HG02798 (cell line): Measurements from ENCODE around the gene SLC16A10.
"Not testable (repeated sequence)": the region's sequence is repeated elsewhere in the genome, so short reads cannot be mapped to it uniquely, and the experiment has no call there.

Source experiments
- ATAC-seq: cut with Tn5 transposase; IDR thresholded peaks from one replicate; pipeline ENCODE4 v1.9.1; 2021; ENCODE audit warnings: mild to moderate bottlenecking; ENCODE audit not compliant: unreplicated experiment, poor library complexity

The SLC16A10 gene

DNA sequence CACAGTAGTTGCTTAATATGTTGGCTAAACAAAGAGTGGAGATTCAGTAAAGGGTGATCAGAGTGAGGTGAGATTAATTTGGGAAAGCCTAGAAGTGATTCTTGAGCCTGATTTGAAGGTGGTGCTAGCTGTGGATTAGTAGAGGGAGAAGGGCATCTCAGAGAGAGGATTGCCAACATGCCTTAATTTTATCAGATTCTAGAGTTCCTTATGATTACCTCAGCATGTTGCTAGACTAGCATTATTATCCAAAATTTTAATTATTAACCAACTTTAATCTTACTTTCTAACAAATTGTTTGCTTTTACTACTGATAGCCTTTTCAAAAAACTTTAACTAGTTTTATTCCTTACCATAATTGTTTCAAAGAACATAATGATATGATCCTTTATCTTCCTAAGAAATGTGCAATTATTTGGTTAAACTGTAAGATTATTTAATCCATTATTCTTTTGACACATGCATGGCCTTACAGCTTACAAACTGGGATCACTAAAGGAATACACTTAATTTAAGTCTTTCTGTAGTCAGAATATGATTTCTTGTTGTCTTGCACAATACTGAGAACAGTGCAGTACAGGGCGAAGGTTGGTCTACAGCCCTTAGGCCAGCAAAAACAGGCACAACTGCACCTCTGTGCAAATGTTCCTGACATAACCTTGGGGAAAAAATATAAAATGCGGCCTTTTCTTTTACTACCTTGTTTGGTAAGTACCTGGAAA, 88.9 kb downstream of the SLC16A10 start:
- no peak for ATAC-seq

DNA sequence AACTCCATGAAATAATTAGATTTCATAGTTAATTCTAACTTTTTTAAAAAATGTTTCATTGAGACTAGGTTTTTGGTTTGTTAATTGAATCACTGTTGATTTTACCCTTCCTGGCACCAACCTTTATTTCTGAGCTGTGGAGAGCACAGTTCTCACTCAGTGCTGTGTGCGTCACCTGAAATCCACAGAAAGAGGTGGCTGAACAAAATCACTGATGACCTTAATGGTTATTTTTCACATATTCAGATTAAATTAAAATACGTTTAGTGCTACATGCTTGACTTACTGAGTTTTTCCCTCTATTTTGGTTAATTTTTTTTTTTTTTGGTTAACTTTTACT, 89.4 kb downstream of the SLC16A10 start:
- ATAC-seq = no peak

DNA sequence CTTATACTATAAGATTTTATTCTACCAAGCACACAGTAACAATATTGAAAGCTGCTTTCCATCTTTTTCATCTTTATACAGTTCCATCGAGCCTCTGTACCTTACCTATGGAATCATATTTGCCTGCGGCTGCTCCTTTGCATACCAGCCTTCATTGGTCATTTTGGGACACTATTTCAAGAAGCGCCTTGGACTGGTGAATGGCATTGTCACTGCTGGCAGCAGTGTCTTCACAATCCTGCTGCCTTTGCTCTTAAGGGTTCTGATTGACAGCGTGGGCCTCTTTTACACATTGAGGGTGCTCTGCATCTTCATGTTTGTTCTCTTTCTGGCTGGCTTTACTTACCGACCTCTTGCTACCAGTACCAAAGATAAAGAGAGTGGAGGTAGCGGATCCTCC, 89.8 kb downstream of the SLC16A10 start:
- no peak for ATAC-seq

DNA sequence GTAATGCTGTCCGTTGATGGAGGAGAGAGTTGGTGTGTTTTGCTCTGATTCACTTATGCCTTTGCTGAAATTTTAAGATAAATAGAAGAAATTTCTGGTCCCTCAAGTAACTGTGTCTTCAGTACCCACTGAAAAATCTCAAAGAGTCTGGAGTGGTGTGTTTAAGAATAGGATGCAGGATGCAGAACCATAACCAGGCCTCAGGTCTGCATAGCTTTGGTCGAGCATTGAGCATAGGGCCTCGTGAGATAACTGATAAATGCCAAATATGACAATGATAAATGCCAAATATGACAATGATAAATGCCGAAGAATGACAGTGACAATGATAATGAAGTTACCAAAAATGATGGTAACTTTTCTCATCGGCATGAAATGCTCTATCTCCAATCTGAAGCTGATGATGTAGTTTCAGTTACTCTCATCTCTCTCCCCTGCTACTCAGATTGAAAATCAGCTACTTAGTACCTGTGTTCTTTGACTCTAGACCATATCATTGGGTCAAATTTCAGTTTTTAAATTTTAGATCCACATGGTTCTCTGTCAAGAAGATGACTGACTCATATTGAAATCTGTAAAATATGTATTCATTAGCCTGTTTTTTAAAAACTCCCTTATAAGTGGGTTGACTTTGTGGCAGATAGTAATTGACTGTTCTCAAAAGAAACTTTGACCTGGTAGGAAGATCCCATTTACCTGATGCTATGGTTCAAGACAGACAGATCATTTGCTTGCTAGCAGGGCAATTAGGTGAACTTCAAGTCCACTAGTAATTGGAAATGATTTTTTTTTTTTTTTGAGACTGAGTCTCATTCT, 96.6 kb downstream of the SLC16A10 start:
- no peak for ATAC-seq

- no peak for ATAC-seq
Observed at GRCh38 chr6:111184827-111185532, 97.7 kb downstream of the SLC16A10 start.

DNA sequence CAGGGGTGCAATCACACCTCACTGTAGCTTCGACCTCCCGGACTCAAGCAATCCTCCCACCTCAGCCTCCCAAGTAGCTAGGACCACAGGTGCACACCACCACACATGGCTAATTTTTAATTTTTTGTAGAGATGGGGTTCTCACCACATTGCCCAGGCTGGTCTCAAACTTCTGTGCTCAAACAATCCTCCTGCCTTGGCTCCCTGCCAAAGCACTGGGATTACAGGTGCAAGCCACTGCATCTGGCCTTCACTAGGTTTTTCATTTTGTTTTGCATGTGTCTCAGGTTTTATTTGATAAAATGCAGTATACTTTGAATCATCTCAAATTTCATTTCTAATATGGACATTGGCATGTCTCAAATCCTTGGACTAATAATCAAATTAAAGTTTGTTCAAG, 98.7 kb downstream of the SLC16A10 start:
- no peak for ATAC-seq

DNA sequence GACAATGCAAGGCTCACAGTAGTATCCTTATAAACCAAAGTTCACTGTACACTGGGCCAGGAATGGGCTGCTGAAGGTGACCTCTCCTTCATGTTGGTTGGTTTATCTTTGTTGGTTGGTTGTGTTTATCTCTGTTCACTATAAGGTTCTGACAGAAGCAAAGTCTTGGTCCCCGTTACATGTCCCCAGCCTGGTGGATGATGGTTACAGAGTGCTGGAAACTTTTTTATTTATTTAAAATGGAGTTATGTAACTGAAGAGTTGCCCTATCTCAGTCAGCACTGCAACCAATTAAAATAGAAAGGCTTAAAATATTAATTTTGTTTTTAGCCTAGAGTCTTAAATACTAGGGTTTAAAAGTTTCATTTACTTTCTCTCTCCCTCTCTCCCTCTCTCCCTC, 100.6 kb downstream of the SLC16A10 start:
- ATAC-seq = no peak

- ATAC-seq = not testable (repeated sequence)
Observed at GRCh38 chr6:111189666-111190210, 102.4 kb downstream of the SLC16A10 start.

- ATAC-seq = no peak
Observed at GRCh38 chr6:111190637-111191036, 103.3 kb downstream of the SLC16A10 start.

GRCh38 chr6:111191136-111191535, 103.8 kb downstream of the SLC16A10 start:
- not testable (repeated sequence) for ATAC-seq

GRCh38 chr6:111192911-111193555, 105.7 kb downstream of the SLC16A10 start:
- ATAC-seq = no peak

GRCh38 chr6:111195656-111196055, 108.4 kb downstream of the SLC16A10 start:
- no peak for ATAC-seq

GRCh38 chr6:111198841-111199240, 111.5 kb downstream of the SLC16A10 start:
- ATAC-seq = no peak

- ATAC-seq = no peak
Observed at GRCh38 chr6:111199935-111200334, 112.6 kb downstream of the SLC16A10 start.

DNA sequence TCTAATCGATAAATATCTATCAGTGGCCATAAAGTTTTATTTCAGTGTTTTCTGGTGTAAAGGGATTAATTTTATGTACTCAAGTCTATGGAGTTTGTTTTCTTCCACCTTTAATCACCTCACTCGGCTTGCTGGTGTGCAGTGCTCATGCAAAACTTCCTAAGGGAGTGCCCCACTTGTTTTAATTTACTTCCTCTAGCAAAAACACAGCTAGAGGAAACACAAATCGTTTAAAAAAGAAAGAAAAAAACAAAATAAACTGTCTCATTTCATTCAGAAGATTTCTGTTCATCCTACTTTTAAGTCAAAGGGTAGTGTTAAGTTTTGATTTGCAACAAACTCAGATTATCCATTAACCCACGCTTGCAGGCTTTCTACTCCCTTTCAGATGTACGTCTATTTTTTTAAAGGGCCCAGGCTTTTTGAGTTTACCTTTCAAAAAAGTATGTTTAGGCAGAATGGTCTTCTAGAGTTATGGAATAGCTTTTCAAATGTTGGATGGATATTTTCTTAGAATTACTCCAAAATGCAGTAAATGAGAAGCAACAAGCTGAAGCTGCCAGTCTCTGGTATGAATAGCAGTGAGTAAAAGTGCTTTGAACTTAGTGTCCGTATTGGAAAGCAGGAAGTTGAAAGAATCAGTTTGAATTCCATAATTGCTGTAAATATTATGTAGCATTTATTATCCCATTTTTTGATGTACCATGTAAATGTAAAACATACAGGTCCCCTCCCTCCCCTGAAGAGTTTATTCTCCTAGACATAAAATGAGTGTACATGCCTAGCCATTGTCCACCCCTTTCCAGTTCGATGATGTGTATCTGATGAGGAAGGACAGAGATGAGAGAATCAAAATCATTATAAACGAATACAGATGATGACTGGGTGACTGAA, 113.3 kb downstream of the SLC16A10 start:
- ATAC-seq = no peak

GRCh38 chr6:111201244-111201554, 113.9 kb downstream of the SLC16A10 start:
- ATAC-seq = no peak

- ATAC-seq = no peak
Observed at GRCh38 chr6:111201764-111202163, 114.5 kb downstream of the SLC16A10 start.

GRCh38 chr6:111203539-111203938, 116.2 kb downstream of the SLC16A10 start:
- ATAC-seq = not testable (repeated sequence)

DNA sequence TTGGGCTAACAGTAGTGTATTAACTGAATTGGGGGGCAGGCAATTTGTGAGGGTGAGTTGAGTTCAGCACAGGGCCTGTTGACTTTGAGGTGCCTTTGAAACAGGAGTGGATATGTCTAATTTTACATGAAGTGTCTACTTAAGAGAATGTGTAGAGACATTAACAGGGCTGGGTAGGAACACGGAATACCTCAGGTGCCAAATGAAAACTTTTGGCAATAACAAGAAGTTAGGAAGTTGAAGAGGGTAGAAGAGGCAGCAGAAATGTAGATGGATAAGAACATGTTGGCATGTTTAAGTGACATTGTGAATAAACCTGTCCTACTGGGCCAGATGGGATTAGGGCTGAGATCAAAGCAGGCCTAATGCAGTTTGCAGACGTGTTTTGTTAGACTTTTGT, 117.0 kb downstream of the SLC16A10 start:
- no peak for ATAC-seq

- ATAC-seq = no peak
Observed at GRCh38 chr6:111204881-111205280, 117.6 kb downstream of the SLC16A10 start.
